Activated CD8-positive, alpha-beta T cell treated with anti-CD3 and anti-CD28 coated beads for 36 hours (primary cell): ENCODE measurements around the gene ARMH2. TPM values are rescaled to one million over a fixed set of nuclear protein-coding genes. Genes with fewer than 3 reads are reported as not detected.

Experiments used
- ATAC-seq: fragments of 200-7000 bp; cut with Tn5 transposase; one replicate; pipeline ENCODE4 v1.10.0; 2021; ENCODE audit warnings: mild to moderate bottlenecking, moderate library complexity
- CTCF ChIA-PET: fragments of 350-600 bp; sonication (Branson Sonifier 250); formaldehyde crosslinking; loops from one replicate; lab custom pipeline; 2021; ENCODE audit warnings: antibody characterized with exemption; lab: Charles Lee
- POLR2A ChIA-PET: fragments of 350-600 bp; sonication (Branson Sonifier 250); formaldehyde crosslinking; loops from one replicate; lab custom pipeline; 2021; ENCODE audit warnings: antibody characterized with exemption; lab: Charles Lee
- DNase-seq: peaks from one replicate; pipeline ENCODE4 v3.0.0-alpha.2; 2020
- H3K27ac Mint-ChIP-seq: one replicate; pipeline ENCODE4 v1.8.0; 2021; ENCODE audit warnings: mild to moderate bottlenecking, mixed read lengths
- H3K27me3 Mint-ChIP-seq: one replicate; pipeline ENCODE4 v1.8.0; 2021; ENCODE audit warnings: mixed read lengths
- H3K36me3 Mint-ChIP-seq: one replicate; pipeline ENCODE4 v1.8.0; 2021; ENCODE audit warnings: low read depth, mixed read lengths
- H3K4me1 Mint-ChIP-seq: one replicate; pipeline ENCODE4 v1.8.0; 2021; ENCODE audit warnings: low read depth, mixed read lengths
- H3K4me3 Mint-ChIP-seq: one replicate; pipeline ENCODE4 v1.8.0; 2021; ENCODE audit warnings: mild to moderate bottlenecking, moderate library complexity, mixed read lengths
- H3K9me3 Mint-ChIP-seq: one replicate; pipeline ENCODE4 v1.8.0; 2021; ENCODE audit warnings: mixed read lengths
- intact Hi-C: fragments of 100-400 bp; cut with micrococcal nuclease; formaldehyde crosslinking; loops from one replicate; pipeline ENCODE4 v1.10.0; 2022
- total RNA-seq, 2 experiments: library from RNA; stranded (reverse); gene quantifications; one replicate each; pipeline ENCODE4 v1.2.3, GENCODE V29; 2021
- TF ChIP-seq, protein P1 (sequence below): fragments of 200-600 bp; IDR thresholded peaks from one replicate; pipeline ENCODE4 v1.8.0; 2022; ENCODE audit warnings: antibody characterized with exemption, mild to moderate bottlenecking

Gene ARMH2
- total RNA-seq, 2 experiments from 2014 or later, result 0.40 TPM; not detected in 1

- ATAC-seq (no peak), DNase-seq (no peak)
- intact Hi-C loops, result loop anchor here (5.0 kb wide), 1 partner anchor 220 kb away; no protein-coding TSS in a partner anchor
- Mint-ChIP-seq H3K36me3 (peaks cover 5% of the 10 kb centered on the region), H3K27ac (peak overlapping the region; percentile 24), H3K9me3 (peaks cover 1% of the 10 kb centered on the region), H3K4me3 (no peak overlapping the region), H3K4me1 (peaks cover 30% of the 10 kb centered on the region), H3K27me3 (no peaks in the 10 kb centered on the region)
- POLR2A ChIA-PET, result interaction anchor here (0.6 to 2.5 kb wide), 5 partner anchors 8 to 217 kb away, joined by 3 to 8 read pairs (median 3); no protein-coding TSS in a partner anchor
- CTCF ChIA-PET, result interaction anchor here (0.6 to 1.7 kb wide), 9 partner anchors 14 to 354 kb away, joined by 3 to 4 read pairs (median 3); no protein-coding TSS in a partner anchor
- TF ChIP-seq, protein P1, sequence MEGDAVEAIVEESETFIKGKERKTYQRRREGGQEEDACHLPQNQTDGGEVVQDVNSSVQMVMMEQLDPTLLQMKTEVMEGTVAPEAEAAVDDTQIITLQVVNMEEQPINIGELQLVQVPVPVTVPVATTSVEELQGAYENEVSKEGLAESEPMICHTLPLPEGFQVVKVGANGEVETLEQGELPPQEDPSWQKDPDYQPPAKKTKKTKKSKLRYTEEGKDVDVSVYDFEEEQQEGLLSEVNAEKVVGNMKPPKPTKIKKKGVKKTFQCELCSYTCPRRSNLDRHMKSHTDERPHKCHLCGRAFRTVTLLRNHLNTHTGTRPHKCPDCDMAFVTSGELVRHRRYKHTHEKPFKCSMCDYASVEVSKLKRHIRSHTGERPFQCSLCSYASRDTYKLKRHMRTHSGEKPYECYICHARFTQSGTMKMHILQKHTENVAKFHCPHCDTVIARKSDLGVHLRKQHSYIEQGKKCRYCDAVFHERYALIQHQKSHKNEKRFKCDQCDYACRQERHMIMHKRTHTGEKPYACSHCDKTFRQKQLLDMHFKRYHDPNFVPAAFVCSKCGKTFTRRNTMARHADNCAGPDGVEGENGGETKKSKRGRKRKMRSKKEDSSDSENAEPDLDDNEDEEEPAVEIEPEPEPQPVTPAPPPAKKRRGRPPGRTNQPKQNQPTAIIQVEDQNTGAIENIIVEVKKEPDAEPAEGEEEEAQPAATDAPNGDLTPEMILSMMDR, result no peak
Measured at GRCh38 chr6:24797596-24798216, 1.0 kb downstream of the ARMH2 start.

GRCh38 chr6:24796616-24797290 lies 2.0 kb downstream of the ARMH2 start:
- Mint-ChIP-seq H3K27ac (peak overlapping the region; percentile 7), H3K9me3 (peaks cover 1% of the 10 kb centered on the region), H3K36me3 (peaks cover 5% of the 10 kb centered on the region), H3K27me3 (no peaks in the 10 kb centered on the region), H3K4me1 (peaks cover 30% of the 10 kb centered on the region), H3K4me3 (no peak overlapping the region)
- ATAC-seq (peak; percentile 55), DNase-seq (peak; percentile 31)
- ChIA-PET POLR2A (interaction anchor here (0.6 to 1.4 kb wide), 4 partner anchors 9 to 218 kb away, joined by 3 to 11 read pairs (median 3); no protein-coding TSS in a partner anchor), CTCF (interaction anchor here (0.6 to 1.7 kb wide), 6 partner anchors 13 to 354 kb away, joined by 3 to 4 read pairs (median 3); no protein-coding TSS in a partner anchor)
- intact Hi-C loops, result loop anchor here (5.0 kb wide), 1 partner anchor 221 kb away; no protein-coding TSS in a partner anchor
- TF ChIP-seq, protein P1, result no peak

GRCh38 chr6:24795106-24795505 lies 3.6 kb downstream of the ARMH2 start:
- Mint-ChIP-seq H3K27me3 (no peaks in the 10 kb centered on the region), H3K27ac (no peak overlapping the region), H3K36me3 (no peaks in the 10 kb centered on the region), H3K4me1 (peaks cover 30% of the 10 kb centered on the region), H3K4me3 (no peak overlapping the region), H3K9me3 (peaks cover 1% of the 10 kb centered on the region)
- intact Hi-C loops, result loop anchor here (5.0 kb wide), 1 partner anchor 222 kb away; no protein-coding TSS in a partner anchor
- no peak for DNase-seq
- TF ChIP-seq, protein P1, result no peak
- POLR2A ChIA-PET, result no interaction called here
- no peak for ATAC-seq
- CTCF ChIA-PET, result interaction anchor here (1.0 kb wide), 1 partner anchor 223 kb away, joined by 3 read pairs; no protein-coding TSS in a partner anchor

- Mint-ChIP-seq H3K4me3 (no peak overlapping the region), H3K36me3 (peaks cover 46% of the 10 kb centered on the region), H3K9me3 (no peaks in the 10 kb centered on the region), H3K4me1 (peaks cover 19% of the 10 kb centered on the region), H3K27ac (peak overlapping the region; percentile 47), H3K27me3 (no peaks in the 10 kb centered on the region)
- TF ChIP-seq, protein P1, result no peak
- ChIA-PET CTCF (interaction anchor here (1.2 to 1.5 kb wide), 2 partner anchors 10 to 230 kb away, joined by 3 to 4 read pairs; no protein-coding TSS in a partner anchor), POLR2A (interaction anchor here (1.2 to 2.8 kb wide), 6 partner anchors 8 to 293 kb away, joined by 3 to 11 read pairs (median 6); partner anchors contain the start of genes ALDH5A1 and ARMH2)
- DNase-seq, result peak; percentile 33
- intact Hi-C loops, result no loop called here
- peak; percentile 79 for ATAC-seq
Measured at GRCh38 chr6:24788031-24788665, 10.6 kb downstream of the ARMH2 start.
